ENCODE data around the gene SETBP1.

The SETBP1 gene

DNA sequence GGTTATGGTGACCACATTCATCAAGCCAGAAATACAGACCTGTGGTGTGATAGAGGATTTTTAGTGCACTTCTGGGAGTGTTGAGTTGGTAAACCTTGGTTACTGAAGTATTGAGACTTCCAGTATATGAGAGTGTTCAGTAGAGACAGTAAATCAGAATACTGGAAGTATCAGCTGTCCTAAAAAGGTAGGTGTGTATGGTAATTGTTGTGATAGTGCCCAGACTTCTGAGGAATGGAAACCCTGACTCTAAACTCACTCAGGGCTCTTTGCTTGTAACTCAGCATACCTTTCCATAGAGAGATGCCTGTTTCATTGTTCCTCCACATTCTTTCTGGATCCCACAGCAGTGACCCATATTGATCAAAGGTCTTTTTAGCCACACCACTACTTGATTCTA lies 217.1 kb downstream of the SETBP1 start:
- DNase-seq (ENCODE audit: low spot score): no peak
- no peak for FAIRE-seq

DNA sequence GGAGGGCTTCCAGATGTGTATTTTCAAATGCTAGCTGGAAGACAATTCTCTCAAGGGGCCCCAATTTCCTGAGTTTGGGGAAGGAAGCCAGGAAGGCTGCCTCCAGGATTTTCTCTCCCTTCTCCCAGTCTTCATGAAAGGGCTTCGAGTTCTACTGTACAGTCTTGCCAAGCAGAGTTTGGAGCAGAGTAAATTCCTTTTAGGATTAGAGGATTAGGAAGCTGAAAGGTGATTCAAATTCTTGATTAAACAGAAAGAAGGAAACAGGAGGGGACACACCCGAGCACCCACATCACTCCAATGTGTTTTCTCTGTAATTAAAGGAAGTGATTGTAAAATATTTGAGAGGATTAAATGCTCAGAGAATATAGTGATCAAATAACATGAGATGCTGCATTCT lies 217.8 kb downstream of the SETBP1 start:
- DNase-seq (ENCODE audit: low spot score): no peak
- no peak for FAIRE-seq

DNA sequence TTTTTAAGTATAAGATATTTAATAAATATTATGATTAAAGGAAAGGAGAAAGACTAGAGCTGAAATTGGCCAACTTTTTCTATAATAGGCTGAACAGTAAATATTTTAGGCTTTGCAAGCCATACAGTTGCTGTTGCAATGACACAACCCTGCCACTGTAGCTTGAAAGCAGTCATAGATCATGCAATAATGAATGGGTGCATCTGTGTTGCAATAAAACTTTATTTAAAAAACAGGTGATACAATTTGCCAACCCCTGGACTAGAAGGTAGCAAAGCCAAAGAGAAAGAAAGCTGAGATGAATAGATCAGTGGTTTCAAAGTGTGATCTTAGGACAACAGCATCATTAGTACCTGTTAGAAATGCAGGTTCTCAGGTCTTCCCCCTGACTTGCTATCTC lies 219.1 kb downstream of the SETBP1 start:
- DNase-seq (ENCODE audit: low spot score) (no peak), FAIRE-seq (no peak)

DNA sequence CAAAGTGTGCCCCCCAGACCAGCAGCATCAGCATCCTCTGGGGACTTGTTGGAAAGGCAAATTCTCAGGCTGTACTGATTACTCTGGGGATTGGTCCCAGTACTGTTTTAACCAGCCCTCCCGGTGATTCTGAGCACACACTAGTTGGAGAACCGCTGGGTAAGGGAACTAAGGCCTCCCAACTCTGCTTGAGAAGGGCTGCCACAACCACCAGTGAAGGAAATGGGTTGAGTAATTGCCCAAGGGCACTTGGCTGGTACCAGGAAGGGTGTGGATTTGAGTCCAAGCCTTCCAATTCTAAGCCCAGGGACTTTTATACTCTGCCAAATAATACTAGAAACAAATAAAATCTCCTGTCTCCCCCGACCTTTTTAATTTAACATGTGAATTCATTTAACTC lies 219.9 kb downstream of the SETBP1 start:
- FAIRE-seq (no peak), DNase-seq (ENCODE audit: low spot score) (no peak)

DNA sequence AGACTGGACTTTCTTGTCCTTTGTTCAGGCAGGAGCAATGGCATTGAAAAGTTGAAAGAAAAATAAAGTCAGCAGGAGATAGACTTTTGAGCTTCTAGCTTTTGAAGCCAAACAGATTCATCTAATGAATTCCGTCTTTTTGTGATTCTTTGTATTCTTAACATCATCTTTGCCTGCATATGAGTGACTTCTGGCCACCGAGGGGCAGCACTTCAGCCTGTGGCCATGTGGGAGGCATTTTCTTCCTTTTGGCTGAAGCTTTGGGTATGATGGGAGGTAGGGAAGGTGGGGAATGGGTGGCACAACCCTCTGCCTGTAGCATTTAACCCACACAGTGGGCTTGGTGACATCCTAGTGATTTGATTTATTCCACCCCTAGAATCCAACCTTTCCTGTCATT lies 220.6 kb downstream of the SETBP1 start:
- no peak for FAIRE-seq
- no peak for DNase-seq (ENCODE audit: low spot score)

DNA sequence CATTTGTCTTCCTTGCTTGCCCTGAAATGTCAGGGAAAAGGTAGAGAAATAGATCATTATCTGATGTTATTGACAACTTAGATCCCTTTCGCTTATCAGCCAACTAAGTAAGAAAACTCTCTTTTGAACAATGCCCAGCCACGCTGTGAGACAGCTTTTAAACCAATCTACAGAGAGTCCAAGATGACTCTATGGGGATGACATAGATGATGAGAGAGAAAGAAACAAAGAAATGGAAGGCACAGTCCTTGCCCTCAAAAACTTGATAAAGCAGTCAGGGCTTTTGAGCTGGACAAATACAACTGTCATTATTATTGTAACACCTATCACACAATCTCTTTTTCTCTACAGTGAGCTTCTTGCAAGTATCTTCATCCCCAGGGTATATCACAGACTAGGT lies 222.6 kb downstream of the SETBP1 start:
- FAIRE-seq (no peak), DNase-seq (ENCODE audit: low spot score) (no peak)

DNA sequence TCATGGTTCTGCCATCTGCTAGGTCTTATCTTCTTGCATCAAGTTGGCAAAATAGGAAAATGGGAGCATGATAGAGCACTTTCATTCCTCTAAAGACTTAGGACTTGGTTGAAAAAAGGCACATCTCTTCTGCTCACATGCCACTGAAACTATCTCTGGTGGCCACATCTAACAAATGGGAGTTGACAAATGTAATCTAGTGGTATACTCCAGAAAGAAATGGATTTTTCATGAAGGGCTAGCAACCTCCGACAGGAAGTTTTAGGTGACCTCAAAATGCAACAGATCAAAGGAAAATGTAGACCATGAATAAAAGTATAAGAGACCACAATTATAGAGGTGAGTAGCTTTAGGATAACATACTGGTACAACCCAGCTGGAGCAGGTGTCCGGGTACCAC lies 224.1 kb downstream of the SETBP1 start:
- FAIRE-seq: no peak
- DNase-seq (ENCODE audit: low spot score): no peak

DNA sequence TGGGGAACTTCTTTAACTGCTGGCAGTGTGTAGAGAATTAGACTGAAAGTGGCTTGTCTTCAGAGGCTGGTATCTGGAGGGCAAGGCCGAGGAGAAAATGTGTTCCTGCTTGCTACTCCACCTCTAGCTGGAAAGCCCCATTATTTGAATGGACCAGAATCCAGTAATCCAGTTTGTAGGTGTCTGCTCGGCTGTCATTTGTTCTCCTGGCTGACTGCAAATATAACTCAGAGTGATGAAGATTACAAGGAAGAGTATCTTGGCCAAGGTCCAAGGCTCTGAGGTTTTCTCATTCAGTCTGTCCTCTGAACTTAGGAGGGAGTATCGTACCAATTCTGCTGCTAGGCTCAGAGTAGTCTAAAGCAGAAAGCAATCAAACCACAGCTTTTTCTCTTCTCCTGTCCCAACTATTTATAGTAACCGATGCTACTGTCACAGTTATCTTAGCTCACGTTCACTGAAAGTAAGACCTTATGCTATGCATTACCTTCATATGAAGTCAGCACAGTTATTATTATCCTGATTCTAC lies 228.6 kb downstream of the SETBP1 start:
- FAIRE-seq (no peak), DNase-seq (ENCODE audit: low spot score) (no peak)

DNA sequence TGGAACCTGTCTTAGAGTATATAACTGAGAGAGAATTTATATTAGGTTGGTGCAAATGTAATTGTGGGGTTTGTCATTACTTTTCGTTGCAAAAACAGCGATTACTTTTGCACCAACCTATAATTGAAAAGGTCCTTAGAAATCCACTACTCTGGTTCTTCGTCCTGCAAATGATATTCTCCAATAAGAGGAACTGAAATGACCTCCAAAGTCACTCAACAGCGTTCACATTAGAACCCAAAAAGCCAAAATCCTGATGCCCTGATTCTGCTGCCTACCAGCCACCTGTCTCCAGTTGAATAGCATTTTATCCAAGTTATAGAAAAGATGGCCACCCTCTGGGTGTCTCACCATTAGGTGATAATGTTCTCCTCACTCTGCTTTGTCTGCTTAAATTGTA lies 230.6 kb downstream of the SETBP1 start:
- DNase-seq (ENCODE audit: low spot score) (no peak), FAIRE-seq (no peak)

DNA sequence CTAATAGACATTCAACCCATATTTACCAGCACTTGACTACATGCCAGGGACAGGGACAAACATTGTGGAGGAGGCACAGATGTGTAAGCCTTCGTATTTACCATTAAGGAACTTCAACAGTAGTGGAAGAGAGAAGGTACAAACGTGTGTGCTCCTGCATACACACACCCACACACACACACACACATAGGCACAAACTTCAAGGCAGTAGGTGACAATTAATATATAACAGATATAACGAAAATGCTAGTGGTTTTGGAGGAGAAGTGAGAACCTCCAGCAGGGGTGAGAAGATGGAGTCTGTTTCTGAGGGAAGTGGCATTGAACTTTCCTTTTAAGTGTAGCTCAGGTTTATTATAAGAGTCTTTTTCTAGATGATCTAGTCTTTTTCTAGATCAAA lies 231.1 kb downstream of the SETBP1 start:
- no peak for DNase-seq (ENCODE audit: low spot score)
- FAIRE-seq: no peak

DNA sequence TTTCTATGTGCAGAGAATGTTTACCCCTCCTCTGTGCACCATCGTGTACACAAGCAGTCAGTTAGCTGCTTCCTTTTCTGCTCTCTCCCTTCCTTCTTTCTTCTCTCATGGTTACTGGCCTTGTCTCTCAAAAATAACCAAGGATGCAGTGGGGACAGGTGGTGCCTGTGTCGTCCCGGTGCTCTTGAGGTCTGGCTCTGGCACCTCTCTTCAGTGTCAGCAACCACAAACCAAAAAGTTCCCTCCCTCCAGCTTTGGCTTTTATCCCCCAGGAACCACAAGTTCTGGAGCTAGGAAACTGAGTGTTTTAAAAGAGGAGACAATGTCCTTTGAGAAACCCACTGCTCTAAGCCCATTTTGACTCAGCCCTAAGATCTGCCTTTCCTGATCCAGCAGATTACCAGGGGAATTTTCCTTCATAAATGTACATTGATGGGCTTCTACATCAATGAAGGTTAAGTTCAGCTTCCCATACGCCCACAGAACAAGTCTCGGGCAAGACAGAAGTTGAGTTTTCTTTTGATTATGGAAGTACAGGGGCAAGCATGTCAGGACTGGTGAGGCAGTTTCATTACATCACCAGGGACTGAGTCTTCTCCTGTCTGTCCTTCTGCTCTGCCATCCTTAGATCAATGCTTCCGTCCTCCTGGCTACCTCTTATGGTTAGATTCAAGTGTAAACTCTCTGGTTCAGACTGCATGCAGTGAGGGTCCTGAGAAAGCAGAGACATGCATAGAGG lies 232.2 kb downstream of the SETBP1 start:
- no peak for DNase-seq (ENCODE audit: low spot score)
- FAIRE-seq: no peak

DNA sequence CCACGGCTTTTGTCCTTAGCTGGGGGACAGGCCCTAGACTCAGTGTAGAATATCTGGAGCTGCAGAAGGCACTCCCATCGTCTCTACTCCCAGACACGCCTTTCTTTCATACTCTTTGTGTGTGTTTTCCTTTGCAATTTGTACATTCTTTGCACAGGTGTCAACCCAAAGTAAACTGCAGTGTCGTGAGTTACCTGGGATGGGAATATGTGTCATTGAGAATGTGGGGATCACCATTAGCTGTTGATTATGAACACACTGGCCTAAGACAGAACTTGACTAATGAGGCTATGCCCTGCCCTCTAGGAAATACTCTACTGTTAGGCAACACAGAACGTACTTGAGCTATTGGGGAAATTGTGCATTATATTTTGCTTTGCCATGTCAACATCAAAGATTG lies 233.3 kb downstream of the SETBP1 start:
- FAIRE-seq: no peak
- no peak for DNase-seq (ENCODE audit: low spot score)

DNA sequence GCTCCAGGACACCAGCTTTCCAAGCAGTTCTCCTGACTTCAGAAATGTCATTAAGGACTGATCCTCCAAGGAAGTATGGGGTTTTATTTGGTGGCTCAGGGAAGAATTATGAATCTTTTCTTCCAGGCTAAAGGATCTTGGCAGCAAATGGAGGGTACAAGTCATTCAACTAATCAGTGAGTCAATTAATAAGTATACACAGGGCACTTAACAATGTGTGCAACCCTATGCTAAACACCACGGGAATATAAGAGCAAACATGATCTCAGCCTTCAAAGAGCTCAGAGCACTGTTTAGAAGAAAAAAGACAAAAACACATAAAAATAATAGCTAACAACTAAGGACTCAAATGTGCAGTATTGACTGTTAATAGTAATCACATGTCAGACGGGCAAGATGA lies 234.5 kb downstream of the SETBP1 start:
- FAIRE-seq: no peak
- DNase-seq (ENCODE audit: low spot score): no peak

DNA sequence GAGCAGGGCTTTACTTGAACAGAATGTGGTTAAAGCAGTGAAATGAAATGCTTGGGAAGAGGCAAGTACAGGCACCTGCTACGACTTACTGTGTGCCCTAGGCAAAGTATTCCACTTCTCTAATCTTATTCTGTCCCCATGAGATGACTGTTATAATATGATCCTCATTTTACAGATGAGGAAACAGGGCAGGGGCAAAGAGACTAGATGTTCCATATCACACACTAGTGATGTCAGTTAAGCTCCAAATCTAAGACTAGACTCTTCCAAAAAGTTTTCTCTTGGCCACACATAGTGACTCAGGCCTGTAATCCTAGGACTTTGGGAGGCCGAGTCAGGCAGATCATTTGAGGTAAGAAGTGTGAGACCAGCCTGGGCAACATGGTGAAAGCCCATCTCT lies 235.0 kb downstream of the SETBP1 start:
- no peak for FAIRE-seq
- DNase-seq (ENCODE audit: low spot score): no peak

DNA sequence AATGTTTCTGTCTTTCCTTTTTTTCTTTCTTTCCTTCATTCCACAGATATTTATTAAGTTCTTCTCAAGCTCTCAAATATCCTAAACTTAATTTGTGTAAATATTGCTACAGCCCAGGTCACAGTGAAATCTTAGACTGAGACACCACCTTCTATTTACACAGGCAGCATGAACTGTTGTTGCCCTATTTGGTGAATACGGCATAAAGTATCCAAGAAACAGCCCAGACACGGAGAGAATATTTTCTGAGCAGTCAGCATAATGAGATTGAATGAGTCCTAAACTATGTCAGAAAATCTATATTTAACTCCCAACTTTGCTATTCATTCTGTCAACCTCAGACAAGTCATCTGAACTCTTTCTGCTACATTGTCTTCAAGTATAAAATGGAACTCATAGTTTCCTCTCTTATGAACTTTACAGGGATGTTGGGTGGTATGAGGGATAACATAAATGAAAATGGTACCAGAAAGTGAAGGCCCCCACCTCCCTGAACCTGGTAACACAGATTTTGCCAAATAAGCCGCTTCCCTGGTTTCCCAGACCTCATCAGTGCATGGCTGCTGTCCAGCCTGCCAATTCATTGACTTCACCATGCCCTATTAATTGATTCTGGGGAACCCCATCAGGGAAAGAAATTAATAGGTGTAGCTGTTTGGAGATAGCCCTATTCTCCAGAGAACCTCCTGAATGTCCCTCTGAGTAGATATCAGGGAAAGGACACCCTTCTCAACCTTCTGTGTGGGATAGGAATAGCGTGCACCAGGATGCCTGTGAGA lies 235.9 kb downstream of the SETBP1 start:
- no peak for DNase-seq (ENCODE audit: low spot score)
- no peak for FAIRE-seq

DNA sequence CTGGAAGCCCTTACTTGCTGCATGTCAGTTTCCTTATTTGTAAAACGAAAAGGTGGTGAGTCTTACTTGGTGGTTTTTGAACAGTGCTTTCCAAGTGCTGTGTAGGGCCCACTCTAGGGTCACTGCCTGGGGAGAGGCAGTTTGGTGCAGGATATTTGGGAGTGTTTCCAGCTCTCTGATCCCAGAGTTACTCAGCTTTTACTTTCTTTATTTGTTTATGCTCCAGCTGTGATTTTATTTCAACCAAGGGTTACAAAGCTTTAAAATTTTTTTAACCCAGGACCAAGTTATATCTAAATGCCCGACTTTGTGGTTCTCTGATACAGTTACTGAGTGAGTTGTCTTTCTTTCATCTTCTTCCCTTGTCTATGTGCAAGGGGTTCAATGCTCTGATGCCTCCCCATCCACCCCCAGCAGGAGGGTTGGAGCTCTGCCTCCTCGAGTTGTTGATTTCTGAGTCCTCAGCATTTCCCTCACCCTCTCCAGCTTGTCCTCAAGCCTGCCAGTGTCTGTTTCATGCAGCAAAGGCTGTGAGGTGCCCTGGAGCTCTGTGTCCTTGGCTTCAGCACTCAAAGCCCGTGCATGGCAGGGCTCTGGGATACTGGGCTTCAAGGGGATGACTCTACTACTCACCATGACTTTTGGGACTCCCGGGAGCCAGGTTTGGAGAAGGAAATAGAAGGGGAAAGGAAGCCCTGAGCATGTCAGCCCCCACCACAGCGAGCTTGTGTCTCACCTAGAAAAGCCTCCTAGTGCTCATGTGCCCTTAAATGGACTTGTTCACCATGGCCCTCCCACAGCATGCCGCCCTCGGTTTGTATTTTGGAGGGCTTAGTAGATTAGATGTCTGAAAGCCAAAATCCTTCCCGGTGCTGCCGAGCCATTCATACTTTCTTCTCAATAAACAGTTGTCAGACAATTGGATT lies 236.8 kb downstream of the SETBP1 start:
- no peak for DNase-seq (ENCODE audit: low spot score)
- no peak for FAIRE-seq

DNA sequence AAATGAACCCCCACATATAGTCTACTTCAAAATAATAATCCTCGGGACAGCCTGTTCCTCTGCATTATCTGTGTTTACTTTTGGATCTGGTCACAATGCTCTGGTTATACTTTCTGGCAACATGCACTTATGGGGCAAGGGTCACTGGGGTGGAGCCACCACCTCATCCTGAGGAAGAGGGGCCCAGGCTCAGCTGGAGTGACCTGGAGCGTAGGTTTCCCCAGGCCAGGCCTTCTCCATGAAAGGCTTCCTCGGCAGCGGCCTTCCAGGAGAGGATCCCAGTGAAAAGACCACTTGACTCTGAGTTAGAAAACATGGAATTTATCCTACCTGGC lies 237.4 kb downstream of the SETBP1 start:
- no peak for FAIRE-seq

DNA sequence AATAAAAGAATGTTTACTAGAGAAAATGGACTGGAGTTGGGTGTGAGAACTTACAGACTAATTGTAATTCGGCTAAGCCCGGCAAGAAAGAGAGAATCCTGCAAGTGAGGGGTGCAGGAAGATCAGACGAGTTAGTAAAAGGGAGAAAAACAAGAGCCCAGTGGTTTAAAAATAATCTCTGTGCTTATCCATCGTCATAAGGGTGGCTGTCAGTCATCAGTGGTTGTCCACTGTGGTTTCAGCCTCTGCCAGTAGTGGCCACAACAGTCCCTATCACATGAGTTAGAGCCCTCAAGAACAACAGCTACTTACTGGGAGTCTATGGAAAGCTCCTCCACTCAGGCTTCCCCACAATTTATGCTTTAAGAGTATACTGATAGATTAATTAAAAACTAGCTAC lies 239.8 kb downstream of the SETBP1 start:
- DNase-seq (ENCODE audit: low spot score) (no peak), FAIRE-seq (no peak)

More for the DNA sequence above, 237.4 kb downstream of the SETBP1 start:
- no peak for DNase-seq (ENCODE audit: low spot score)

DNA sequence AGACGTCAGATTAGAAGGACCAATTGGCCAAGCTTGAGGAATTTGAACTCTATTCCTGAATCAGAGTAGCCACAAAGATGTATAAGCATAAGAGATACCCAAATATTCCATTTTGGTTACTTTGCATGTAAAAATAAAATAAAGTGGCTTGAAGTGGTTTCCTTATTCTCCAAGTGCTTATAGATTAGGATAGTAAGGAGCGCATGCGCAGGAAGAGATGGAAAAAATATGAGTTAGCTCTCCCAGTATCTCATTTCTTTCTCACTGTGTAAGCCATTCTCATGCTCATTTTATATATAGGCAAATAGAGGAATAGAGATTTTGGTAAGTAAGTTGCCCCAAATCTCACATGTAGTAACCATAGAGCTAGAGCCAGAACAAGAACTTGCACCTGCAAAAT lies 241.3 kb downstream of the SETBP1 start:
- FAIRE-seq (no peak), DNase-seq (ENCODE audit: low spot score) (no peak)

DNA sequence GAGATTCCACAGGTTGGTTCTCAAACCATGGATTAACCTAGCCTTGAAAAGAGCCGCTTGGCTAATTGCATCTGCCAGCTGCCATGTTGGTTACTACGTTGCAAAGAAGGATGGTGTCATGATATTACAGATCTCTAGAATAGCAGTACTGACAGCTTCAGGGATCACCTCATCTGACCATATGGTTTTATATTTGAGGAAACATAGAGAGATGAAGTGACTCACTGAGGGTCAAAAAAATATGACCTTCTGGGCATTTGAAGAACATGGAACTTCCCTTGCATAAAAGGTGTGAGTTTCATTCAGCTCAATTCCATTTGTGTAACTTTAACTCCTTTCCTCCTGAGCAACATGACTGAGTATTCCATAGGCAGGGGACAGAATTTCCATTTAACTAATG lies 242.3 kb downstream of the SETBP1 start:
- no peak for DNase-seq (ENCODE audit: low spot score)
- FAIRE-seq: no peak

DNA sequence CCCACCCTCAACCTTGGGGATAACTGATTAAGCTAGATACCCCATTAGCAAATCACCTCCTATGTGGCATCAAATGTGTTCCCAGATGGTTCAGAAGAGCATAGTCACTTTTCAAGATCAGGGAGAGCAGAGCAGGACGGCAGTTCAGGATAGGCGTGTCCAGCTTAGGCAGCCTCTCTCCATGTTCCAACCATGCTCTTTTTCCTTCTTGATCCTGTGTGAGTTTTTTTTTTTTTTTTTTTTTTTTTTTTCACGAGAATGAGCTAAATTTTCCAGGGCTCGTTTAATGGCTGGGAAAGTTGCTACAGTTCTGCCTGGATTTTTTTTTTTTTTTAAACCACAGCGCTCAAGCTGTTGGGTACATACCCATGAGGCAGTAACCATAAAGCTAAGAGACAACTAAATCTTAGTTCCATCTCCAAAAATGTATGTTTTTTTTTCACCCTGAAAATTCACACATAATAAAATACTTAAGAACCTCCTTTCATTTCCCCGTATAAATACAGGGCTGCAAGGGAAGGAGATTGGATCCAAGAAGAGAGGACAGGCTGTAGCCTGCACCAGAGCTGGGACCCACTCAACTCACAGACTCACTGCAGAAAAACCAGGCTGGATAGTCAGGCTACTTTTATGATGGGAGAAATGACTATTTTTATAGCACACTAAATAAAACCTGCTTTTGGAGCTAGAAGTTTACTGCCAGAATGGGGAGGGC lies 244.3 kb downstream of the SETBP1 start:
- FAIRE-seq (no peak), DNase-seq (ENCODE audit: low spot score) (no peak)

Data from urothelium cell line (cell line).